ENCODE results near the gene MBD4. TPM values are rescaled to one million over a fixed set of nuclear protein-coding genes. Genes with fewer than 3 reads are reported as not detected.
"Not testable (repeated sequence)": the region's sequence is repeated elsewhere in the genome, so short reads cannot be mapped to it uniquely, and the experiment has no call there.

Gene MBD4
- total RNA-seq, 1 experiment from 2014 or later = 130 TPM

DNA sequence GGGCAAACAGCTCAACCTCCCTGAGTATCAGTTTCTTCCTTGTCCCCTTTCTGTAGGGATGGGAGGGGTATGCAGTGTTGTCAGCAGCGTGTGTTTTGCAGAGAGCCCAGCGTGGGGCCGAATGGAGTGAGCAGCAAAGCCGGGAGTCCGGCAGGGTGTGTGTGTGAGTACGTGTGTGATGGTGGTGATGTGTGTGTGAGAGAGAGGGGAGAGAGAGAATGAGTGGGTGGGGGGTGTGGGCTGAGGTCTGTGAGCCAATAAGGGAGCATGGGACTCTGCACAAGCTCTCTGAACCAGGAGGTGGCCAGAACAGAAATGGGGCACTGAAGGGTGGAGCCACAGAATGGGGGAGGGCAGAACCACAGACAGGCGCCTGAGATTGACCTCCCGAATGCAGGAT is 44.1 kb upstream of the MBD4 start:
- H3K36me3 ChIP-seq (ENCODE audit: insufficient read depth, low read length) = no peaks in the 10 kb centered on the region
- H3K9me3 ChIP-seq (ENCODE audit: low read length) = no peaks in the 10 kb centered on the region
- H3K4me3 ChIP-seq (ENCODE audit: low read length) = no peak overlapping the region
- H3K27ac ChIP-seq (ENCODE audit: low read length) = no peak overlapping the region
- H3K4me1 ChIP-seq (ENCODE audit: low read length) = no peaks in the 10 kb centered on the region
- H3K27me3 ChIP-seq (ENCODE audit: low read length) = no peaks in the 10 kb centered on the region
- H3K79me2 ChIP-seq (ENCODE audit: low read length) = no peaks in the 10 kb centered on the region
- no peak overlapping the region for H3K9ac ChIP-seq (ENCODE audit: low read length)
- H3K9me2 ChIP-seq (replicated peaks; ENCODE audit: insufficient read depth, low read length) = no peaks in the 10 kb centered on the region
- H3K4me2 ChIP-seq (ENCODE audit: low read depth, low read length, poor library complexity, severe bottlenecking) = no peak overlapping the region
- H2AFZ ChIP-seq (ENCODE audit: low read length) = no peak overlapping the region
- no peaks in the 10 kb centered on the region for H4K20me1 ChIP-seq (ENCODE audit: insufficient read depth, low read depth, low read length)
- DNase-seq = no peak

DNA sequence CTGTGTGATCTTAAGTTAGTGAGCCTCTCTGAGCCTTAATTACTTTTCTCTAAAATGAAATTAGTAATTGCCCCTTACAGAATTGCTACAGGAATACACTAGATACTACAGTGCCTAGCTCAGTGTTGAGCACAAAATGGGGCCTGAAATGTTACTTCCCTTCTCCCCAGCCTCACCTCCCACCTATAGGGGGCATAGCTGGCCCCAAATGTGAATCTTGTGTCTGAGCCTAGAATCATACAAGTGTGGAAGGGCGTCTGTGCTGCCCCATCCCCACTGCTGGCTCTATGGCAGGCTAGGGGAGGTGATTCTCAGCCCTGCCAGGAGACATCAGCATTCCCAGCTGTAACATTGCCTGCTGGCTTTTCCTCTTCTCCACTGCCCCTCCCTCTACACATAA is 43.0 kb upstream of the MBD4 start:
- H3K36me3 ChIP-seq (ENCODE audit: insufficient read depth, low read length) = no peaks in the 10 kb centered on the region
- no peak overlapping the region for H2AFZ ChIP-seq (ENCODE audit: low read length)
- no peaks in the 10 kb centered on the region for H3K4me1 ChIP-seq (ENCODE audit: low read length)
- no peaks in the 10 kb centered on the region for H4K20me1 ChIP-seq (ENCODE audit: insufficient read depth, low read depth, low read length)
- DNase-seq = peak; percentile 74
- no peaks in the 10 kb centered on the region for H3K9me2 ChIP-seq (replicated peaks; ENCODE audit: insufficient read depth, low read length)
- no peak overlapping the region for H3K9ac ChIP-seq (ENCODE audit: low read length)
- H3K27ac ChIP-seq (ENCODE audit: low read length) = no peak overlapping the region
- H3K4me3 ChIP-seq (ENCODE audit: low read length) = no peak overlapping the region
- H3K79me2 ChIP-seq (ENCODE audit: low read length) = no peaks in the 10 kb centered on the region
- no peak overlapping the region for H3K4me2 ChIP-seq (ENCODE audit: low read depth, low read length, poor library complexity, severe bottlenecking)
- no peaks in the 10 kb centered on the region for H3K27me3 ChIP-seq (ENCODE audit: low read length)
- H3K9me3 ChIP-seq (ENCODE audit: low read length) = no peaks in the 10 kb centered on the region

DNA sequence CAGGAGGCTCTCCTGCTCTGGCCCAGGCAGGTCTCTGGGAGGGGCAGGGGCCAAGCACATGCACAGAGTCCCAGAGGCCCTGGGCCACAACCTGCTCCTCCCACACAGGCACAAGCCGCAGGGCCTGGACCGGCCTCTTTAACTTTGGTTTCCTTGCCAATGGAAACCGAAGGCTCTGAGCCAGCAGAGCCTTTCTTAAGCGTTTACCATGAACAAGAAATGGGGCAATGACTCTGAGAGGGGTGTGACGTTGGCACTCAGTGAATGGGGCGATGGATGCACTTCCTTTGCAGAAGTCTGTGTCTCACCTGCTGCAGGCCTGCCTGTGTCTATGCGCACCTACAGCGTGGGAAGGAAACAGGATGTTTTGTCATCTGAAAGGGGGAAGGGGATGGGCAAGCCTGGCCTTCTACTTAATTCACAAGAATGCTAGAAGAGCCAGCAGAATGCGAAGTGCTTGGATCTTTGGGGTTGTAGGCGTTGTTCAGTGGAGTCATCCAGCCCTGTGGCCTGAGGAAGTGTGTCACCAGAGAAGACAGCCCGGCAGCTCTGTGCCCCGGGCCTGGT is 42.1 kb upstream of the MBD4 start:
- H3K27ac ChIP-seq (ENCODE audit: low read length) = no peak overlapping the region
- no peaks in the 10 kb centered on the region for H3K9me2 ChIP-seq (replicated peaks; ENCODE audit: insufficient read depth, low read length)
- H3K4me3 ChIP-seq (ENCODE audit: low read length) = no peak overlapping the region
- H3K79me2 ChIP-seq (ENCODE audit: low read length) = no peaks in the 10 kb centered on the region
- no peaks in the 10 kb centered on the region for H3K4me1 ChIP-seq (ENCODE audit: low read length)
- no peaks in the 10 kb centered on the region for H4K20me1 ChIP-seq (ENCODE audit: insufficient read depth, low read depth, low read length)
- no peak overlapping the region for H3K9ac ChIP-seq (ENCODE audit: low read length)
- no peaks in the 10 kb centered on the region for H3K36me3 ChIP-seq (ENCODE audit: insufficient read depth, low read length)
- no peak for DNase-seq
- no peaks in the 10 kb centered on the region for H3K27me3 ChIP-seq (ENCODE audit: low read length)
- no peaks in the 10 kb centered on the region for H3K9me3 ChIP-seq (ENCODE audit: low read length)
- no peak overlapping the region for H2AFZ ChIP-seq (ENCODE audit: low read length)
- no peak overlapping the region for H3K4me2 ChIP-seq (ENCODE audit: low read depth, low read length, poor library complexity, severe bottlenecking)

DNA sequence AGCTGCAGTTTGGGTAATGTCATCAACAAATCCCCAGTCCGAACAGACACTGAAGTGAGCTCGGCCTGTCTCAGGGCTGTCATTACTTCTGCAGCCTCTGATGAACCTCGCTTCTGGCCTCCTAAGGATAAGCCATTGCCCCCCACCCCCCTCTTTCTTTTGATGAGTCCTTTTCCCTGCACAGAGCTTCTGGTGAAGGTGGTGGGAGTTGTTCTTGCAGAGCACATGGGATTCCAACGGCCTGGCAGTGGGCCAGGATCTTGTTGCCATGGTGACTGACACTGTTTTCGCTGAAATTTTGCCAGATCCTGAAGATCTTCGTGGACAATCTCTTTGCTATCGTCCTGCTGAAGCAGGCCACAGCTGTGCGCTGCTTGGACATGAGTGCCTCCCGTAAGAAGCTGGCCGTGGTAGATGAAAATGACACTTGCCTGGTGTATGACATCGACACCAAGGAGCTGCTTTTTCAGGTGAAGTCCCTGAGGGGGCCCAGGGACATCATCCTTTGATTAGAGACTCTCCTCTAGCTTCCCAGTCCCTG is 41.5 kb upstream of the MBD4 start:
- H3K4me3 ChIP-seq (ENCODE audit: low read length); H3K79me2 ChIP-seq (ENCODE audit: low read length); H3K27ac ChIP-seq (ENCODE audit: low read length); H2AFZ ChIP-seq (ENCODE audit: low read length); H3K27me3 ChIP-seq (ENCODE audit: low read length); H3K36me3 ChIP-seq (ENCODE audit: insufficient read depth, low read length); H3K4me2 ChIP-seq (ENCODE audit: low read depth, low read length, poor library complexity, severe bottlenecking); H4K20me1 ChIP-seq (ENCODE audit: insufficient read depth, low read depth, low read length); H3K9ac ChIP-seq (ENCODE audit: low read length); H3K9me2 ChIP-seq (replicated peaks; ENCODE audit: insufficient read depth, low read length); H3K4me1 ChIP-seq (ENCODE audit: low read length); H3K9me3 ChIP-seq (ENCODE audit: low read length); DNase-seq: not testable (repeated sequence)

DNA sequence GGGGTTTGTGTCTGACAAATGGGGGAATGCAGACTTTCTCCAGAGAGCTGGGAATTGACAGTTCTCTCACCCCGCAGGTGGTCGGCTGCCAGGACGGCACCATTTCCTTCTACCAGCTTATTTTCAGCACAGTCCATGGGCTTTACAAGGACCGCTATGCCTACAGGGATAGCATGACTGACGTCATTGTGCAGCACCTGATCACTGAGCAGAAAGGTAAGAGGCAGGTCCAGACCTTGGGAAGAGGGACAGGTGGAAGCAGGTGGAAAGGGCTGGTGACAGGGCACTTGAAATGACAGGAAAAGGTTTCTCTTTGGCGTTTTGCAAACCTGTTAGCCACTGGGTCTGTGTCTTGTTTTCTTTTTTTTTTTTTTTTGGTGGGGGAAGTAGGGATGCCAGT is 36.8 kb upstream of the MBD4 start:
- no peak overlapping the region for H3K4me2 ChIP-seq (ENCODE audit: low read depth, low read length, poor library complexity, severe bottlenecking)
- H3K4me3 ChIP-seq (ENCODE audit: low read length) = no peak overlapping the region
- H2AFZ ChIP-seq (ENCODE audit: low read length) = no peak overlapping the region
- H4K20me1 ChIP-seq (ENCODE audit: insufficient read depth, low read depth, low read length) = no peaks in the 10 kb centered on the region
- H3K36me3 ChIP-seq (ENCODE audit: insufficient read depth, low read length) = no peaks in the 10 kb centered on the region
- no peaks in the 10 kb centered on the region for H3K27me3 ChIP-seq (ENCODE audit: low read length)
- no peak overlapping the region for H3K27ac ChIP-seq (ENCODE audit: low read length)
- H3K9ac ChIP-seq (ENCODE audit: low read length) = no peak overlapping the region
- H3K79me2 ChIP-seq (ENCODE audit: low read length) = no peaks in the 10 kb centered on the region
- H3K4me1 ChIP-seq (ENCODE audit: low read length) = peaks cover 15% of the 10 kb centered on the region
- H3K9me2 ChIP-seq (replicated peaks; ENCODE audit: insufficient read depth, low read length) = no peaks in the 10 kb centered on the region
- no peaks in the 10 kb centered on the region for H3K9me3 ChIP-seq (ENCODE audit: low read length)
- DNase-seq = no peak

DNA sequence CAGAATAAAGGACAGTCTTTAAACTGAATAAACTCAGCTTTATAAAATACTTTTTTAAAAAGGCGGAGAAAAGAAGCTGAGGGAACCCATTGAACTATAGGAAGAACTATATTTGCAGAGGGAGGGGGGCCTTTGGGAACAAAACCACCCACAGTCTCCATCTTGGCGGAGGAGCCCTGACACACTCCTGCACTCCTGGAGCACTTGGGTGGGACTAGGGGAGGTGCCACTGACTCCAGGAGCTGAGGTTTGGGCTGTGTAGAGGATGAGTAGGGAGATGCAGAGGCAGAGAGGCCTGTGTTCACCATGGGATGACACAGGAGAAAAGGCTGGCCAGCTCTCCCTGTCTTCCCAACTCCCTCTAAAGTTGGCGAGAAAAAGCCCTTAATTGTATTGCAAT is 36.1 kb upstream of the MBD4 start:
- Histone ChIP-seq H3K4me2 (ENCODE audit: low read depth, low read length, poor library complexity, severe bottlenecking) (no peak overlapping the region), H3K9me3 (ENCODE audit: low read length) (no peaks in the 10 kb centered on the region), H3K79me2 (ENCODE audit: low read length) (no peaks in the 10 kb centered on the region), H3K9me2 (replicated peaks; ENCODE audit: insufficient read depth, low read length) (no peaks in the 10 kb centered on the region), H3K27ac (ENCODE audit: low read length) (no peak overlapping the region), H3K4me3 (ENCODE audit: low read length) (no peak overlapping the region), H3K9ac (ENCODE audit: low read length) (no peak overlapping the region), H2AFZ (ENCODE audit: low read length) (no peak overlapping the region), H4K20me1 (ENCODE audit: insufficient read depth, low read depth, low read length) (no peaks in the 10 kb centered on the region), H3K36me3 (ENCODE audit: insufficient read depth, low read length) (no peaks in the 10 kb centered on the region), H3K4me1 (ENCODE audit: low read length) (peaks cover 15% of the 10 kb centered on the region), H3K27me3 (ENCODE audit: low read length) (no peaks in the 10 kb centered on the region)
- no peak for DNase-seq

DNA sequence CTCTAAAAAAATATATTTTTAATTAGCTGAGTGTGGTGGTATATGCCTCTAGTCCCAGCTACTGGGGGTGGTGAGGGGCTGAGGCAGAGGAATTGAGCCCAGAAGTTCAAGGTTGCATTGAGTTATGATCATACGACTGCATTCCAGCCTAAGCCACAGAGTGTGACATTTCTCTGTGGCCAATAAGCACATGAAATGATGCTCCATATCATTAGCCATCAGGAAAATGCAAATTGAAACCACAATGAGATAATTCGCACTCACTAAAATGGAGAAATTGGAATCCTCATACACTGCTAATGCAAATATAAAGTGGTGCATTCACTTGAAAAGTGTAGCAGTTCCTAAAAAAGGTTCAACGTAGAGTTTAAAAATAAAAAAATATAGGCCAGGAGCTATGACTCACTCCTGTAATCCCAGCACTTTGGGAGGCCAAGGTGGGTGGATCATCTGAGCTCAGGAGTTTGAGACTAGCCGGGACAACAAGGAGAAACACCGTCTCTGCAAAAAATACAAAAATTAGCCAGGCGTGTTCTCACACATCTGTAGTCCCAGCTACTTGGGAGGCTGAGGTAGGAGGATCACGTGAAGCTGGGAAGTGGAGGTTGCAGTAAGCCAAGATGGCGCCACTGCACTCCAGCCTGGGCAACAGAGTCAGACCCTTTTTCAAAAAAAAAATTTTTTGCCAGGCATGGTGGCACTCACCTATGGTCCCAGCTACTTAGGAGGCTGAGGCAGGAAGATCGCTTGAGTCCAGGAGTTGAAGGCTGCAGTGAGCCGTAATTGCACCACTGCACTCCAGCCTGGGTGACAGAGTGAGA is 35.4 kb upstream of the MBD4 start:
- Histone ChIP-seq H2AFZ (ENCODE audit: low read length) (no peak overlapping the region), H3K9me3 (ENCODE audit: low read length) (no peaks in the 10 kb centered on the region), H3K4me2 (ENCODE audit: low read depth, low read length, poor library complexity, severe bottlenecking) (peak overlapping the region; percentile 46), H3K36me3 (ENCODE audit: insufficient read depth, low read length) (no peaks in the 10 kb centered on the region), H4K20me1 (ENCODE audit: insufficient read depth, low read depth, low read length) (no peaks in the 10 kb centered on the region), H3K79me2 (ENCODE audit: low read length) (no peaks in the 10 kb centered on the region), H3K9me2 (replicated peaks; ENCODE audit: insufficient read depth, low read length) (no peaks in the 10 kb centered on the region), H3K27me3 (ENCODE audit: low read length) (no peaks in the 10 kb centered on the region), H3K27ac (ENCODE audit: low read length) (no peak overlapping the region), H3K4me1 (ENCODE audit: low read length) (peaks cover 15% of the 10 kb centered on the region), H3K4me3 (ENCODE audit: low read length) (no peak overlapping the region), H3K9ac (ENCODE audit: low read length) (no peak overlapping the region)
- DNase-seq = peak; percentile 74

DNA sequence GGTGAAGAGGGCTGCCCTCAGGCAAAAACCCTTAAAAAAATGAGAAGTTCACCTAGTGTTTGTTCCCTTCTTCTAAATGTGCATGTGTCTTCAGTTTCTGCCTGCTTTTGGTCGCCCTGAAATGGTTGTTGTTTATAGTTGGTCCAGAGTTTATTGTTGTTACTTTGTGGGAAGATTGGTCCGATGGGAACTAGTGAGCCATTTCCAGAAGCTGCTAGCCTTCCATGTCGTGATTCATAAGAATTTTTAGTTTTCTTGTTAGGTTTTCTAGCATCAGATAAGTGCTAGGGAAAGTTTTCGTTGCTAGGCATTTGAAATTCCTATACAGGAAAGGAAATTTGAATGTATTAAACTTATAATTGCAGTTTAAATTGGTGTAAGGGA is 34.0 kb upstream of the MBD4 start:
- Histone ChIP-seq H3K4me1 (ENCODE audit: low read length) (peaks cover 18% of the 10 kb centered on the region), H3K36me3 (ENCODE audit: insufficient read depth, low read length) (no peaks in the 10 kb centered on the region), H2AFZ (ENCODE audit: low read length) (no peak overlapping the region), H3K9ac (ENCODE audit: low read length) (no peak overlapping the region), H4K20me1 (ENCODE audit: insufficient read depth, low read depth, low read length) (no peaks in the 10 kb centered on the region), H3K4me2 (ENCODE audit: low read depth, low read length, poor library complexity, severe bottlenecking) (no peak overlapping the region), H3K9me3 (ENCODE audit: low read length) (no peaks in the 10 kb centered on the region), H3K27me3 (ENCODE audit: low read length) (no peaks in the 10 kb centered on the region), H3K9me2 (replicated peaks; ENCODE audit: insufficient read depth, low read length) (no peaks in the 10 kb centered on the region), H3K79me2 (ENCODE audit: low read length) (no peaks in the 10 kb centered on the region), H3K27ac (ENCODE audit: low read length) (no peak overlapping the region), H3K4me3 (ENCODE audit: low read length) (no peak overlapping the region)
- DNase-seq = no peak

Data from Karpas-422 (cell line).